Measurements from ENCODE around the gene FAM53B.

FAM53B gene

DNA sequence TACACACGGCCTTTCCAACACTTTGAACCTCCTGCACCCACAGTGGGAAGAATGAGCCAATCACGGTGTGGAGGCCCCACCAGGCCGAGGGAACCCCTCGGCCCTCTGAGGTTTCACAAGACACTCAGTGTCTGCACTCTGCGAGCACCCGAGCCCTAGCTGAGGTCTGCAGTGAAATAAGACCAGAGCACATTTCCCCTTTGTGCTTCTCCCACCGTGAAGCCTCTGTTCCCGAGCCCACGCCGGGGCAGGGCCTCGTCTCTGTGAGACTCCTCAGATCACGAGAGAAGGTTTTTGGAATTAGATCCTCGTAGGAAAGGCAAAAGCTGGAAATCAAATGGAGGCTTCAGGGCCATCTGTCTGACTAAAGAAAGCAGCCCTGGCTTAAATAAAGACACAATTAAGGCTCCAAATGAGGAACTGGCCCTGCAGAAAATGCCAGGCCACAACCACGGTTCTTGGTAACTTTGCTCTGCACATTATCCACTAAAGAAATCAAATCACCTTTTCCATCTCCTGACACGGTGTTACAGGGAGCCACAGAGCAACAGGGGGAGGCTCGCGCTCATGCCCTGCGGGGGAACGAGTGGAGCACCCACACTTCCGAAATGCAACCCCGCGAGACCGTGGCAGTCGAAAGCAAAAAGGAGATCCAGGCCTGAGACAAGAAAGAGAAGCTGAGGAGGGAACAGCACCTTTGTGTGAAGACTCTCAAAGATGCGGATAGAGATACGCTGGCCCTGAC lies 43.7 kb downstream of the FAM53B start:
- peaks cover 64% of the 10 kb centered on the region for H3K79me2 ChIP-seq (ENCODE audit: low read length)
- H3K36me3 ChIP-seq (replicated peaks; ENCODE audit: insufficient read depth, low read length): no peaks in the 10 kb centered on the region
- no peak overlapping the region for H3K9ac ChIP-seq (ENCODE audit: low read length)
- no peak overlapping the region for H3K27ac ChIP-seq (ENCODE audit: low read length)
- no peak overlapping the region for H3K4me2 ChIP-seq (ENCODE audit: low read depth, low read length)
- no peak for DNase-seq
- H3K9me3 ChIP-seq (replicated peaks; ENCODE audit: insufficient read depth, low read length): no peaks in the 10 kb centered on the region
- peaks cover 13% of the 10 kb centered on the region for H3F3A ChIP-seq (ENCODE audit: insufficient read depth, low read length)
- no peak overlapping the region for H3K4me3 ChIP-seq (ENCODE audit: low read length)
- H3K4me1 ChIP-seq (ENCODE audit: low read length): peaks cover 45% of the 10 kb centered on the region
- H3K27me3 ChIP-seq (replicated peaks; ENCODE audit: insufficient read depth, low read length): no peaks in the 10 kb centered on the region
- H4K20me1 ChIP-seq (ENCODE audit: insufficient read depth, low read length): no peaks in the 10 kb centered on the region
- no peak for TF ChIP-seq EZH2phosphoT487 (IDR thresholded peaks at IDR 0.05; ENCODE audit: low read length)
- TF ChIP-seq, protein P1, sequence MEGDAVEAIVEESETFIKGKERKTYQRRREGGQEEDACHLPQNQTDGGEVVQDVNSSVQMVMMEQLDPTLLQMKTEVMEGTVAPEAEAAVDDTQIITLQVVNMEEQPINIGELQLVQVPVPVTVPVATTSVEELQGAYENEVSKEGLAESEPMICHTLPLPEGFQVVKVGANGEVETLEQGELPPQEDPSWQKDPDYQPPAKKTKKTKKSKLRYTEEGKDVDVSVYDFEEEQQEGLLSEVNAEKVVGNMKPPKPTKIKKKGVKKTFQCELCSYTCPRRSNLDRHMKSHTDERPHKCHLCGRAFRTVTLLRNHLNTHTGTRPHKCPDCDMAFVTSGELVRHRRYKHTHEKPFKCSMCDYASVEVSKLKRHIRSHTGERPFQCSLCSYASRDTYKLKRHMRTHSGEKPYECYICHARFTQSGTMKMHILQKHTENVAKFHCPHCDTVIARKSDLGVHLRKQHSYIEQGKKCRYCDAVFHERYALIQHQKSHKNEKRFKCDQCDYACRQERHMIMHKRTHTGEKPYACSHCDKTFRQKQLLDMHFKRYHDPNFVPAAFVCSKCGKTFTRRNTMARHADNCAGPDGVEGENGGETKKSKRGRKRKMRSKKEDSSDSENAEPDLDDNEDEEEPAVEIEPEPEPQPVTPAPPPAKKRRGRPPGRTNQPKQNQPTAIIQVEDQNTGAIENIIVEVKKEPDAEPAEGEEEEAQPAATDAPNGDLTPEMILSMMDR (IDR thresholded peaks at IDR 0.05; ENCODE audit: low read length): no peak
- no peak for TF ChIP-seq EZH2 (optimal IDR thresholded peaks at IDR 0.05; ENCODE audit: low read depth, low read length)
- H2AFZ ChIP-seq (ENCODE audit: low read length): no peak overlapping the region
- no peaks in the 10 kb centered on the region for H3K9me2 ChIP-seq (replicated peaks; ENCODE audit: insufficient read depth, low read length)

DNA sequence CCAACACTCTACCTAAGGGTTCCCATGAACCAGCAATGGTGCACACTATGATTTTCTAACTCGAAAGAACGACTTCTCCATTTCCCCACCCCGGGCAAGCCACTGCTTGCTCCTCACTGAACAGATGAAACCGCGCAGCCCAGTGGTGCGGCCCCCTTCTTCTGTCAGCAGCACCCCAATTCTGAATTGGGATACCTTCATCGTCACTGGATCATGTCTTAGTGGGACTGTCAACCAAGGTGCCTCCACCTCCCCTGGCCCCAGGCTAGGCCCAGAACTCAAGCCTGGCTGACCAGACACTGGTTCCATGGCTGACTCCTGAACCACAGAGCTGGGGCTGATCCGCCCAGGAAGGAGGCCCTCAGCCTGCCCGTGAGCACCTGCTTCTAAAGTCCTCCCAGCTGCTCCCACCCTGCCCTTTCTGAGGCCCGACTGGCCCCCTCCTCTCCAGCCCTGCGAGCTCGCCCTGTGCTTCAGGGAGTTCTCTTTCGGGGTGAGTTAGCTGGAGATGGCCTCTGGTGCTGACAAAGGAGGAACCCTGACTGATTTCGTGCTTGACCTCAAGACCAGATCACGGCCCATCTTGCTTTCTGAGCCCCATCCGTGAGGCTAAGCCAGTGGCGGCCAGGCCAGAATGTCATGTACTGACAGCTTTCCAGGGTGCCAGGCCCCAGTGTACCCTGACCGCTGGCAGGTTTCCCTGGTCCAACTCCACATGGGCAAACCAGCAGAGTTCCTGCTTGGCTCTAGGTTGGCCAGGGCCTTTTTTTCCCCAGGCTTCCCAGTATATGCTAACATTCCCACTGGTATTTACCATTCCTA lies 44.5 kb downstream of the FAM53B start:
- Histone ChIP-seq H3K9me3 (replicated peaks; ENCODE audit: insufficient read depth, low read length) (no peaks in the 10 kb centered on the region), H3K4me1 (ENCODE audit: low read length) (peaks cover 48% of the 10 kb centered on the region), H3K4me3 (ENCODE audit: low read length) (no peak overlapping the region), H3K9ac (ENCODE audit: low read length) (no peak overlapping the region), H2AFZ (ENCODE audit: low read length) (no peak overlapping the region), H3F3A (ENCODE audit: insufficient read depth, low read length) (peaks cover 13% of the 10 kb centered on the region), H3K27me3 (replicated peaks; ENCODE audit: insufficient read depth, low read length) (no peaks in the 10 kb centered on the region), H3K79me2 (ENCODE audit: low read length) (peaks cover 72% of the 10 kb centered on the region), H3K4me2 (ENCODE audit: low read depth, low read length) (no peak overlapping the region), H3K27ac (ENCODE audit: low read length) (no peak overlapping the region), H3K36me3 (replicated peaks; ENCODE audit: insufficient read depth, low read length) (no peaks in the 10 kb centered on the region), H4K20me1 (ENCODE audit: insufficient read depth, low read length) (no peaks in the 10 kb centered on the region), H3K9me2 (replicated peaks; ENCODE audit: insufficient read depth, low read length) (no peaks in the 10 kb centered on the region)
- no peak for DNase-seq
- no peak for TF ChIP-seq EZH2phosphoT487 (IDR thresholded peaks at IDR 0.05; ENCODE audit: low read length)
- TF ChIP-seq, protein P1 (IDR thresholded peaks at IDR 0.05; ENCODE audit: low read length): no peak
- TF ChIP-seq EZH2 (optimal IDR thresholded peaks at IDR 0.05; ENCODE audit: low read depth, low read length): no peak

DNA sequence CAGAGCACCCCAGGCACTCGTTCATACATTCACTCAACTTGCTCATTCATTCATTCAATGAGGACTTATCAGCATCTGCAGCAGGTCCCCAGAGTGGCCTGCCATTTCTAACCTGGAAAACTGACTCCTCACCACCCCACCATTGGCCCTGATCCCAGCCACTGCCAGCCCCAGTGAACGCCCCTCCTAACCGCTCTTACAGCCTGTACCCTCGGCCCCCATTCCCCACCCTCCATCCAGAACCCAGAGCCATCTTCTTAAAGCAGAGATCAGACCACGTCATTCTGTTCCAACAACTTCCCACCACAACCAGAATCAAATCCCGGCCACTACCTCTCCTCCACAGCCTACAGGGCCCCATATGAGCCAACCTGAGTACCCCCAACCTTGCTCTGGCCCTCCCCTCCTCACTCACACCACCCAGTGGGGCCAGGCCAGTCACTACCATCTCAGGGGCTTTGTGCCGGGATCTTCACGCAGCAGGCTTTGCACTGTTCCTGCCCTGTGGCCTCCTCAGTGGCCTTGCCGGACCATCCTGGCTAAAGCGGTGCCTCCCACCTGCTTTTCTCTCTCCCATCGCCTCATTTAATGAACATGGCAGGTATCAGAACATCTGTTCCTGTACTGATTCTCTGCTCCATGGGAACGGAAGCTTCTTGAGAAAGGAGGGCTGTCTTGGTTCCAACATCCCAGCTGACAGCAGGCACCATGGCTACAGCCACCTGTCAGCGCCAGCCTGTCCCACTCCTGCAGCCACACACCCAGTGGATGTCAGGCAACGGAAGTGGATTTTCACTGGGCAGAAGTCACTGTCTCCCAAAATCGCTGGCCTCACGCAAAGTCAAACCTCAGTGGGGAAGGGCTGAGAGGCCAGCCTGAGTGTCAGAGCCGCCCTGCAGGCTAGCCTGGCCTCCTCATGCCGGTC lies 45.4 kb downstream of the FAM53B start:
- TF ChIP-seq, protein P1 (IDR thresholded peaks at IDR 0.05; ENCODE audit: low read length): no peak
- TF ChIP-seq EZH2 (optimal IDR thresholded peaks at IDR 0.05; ENCODE audit: low read depth, low read length) (no peak), EZH2phosphoT487 (IDR thresholded peaks at IDR 0.05; ENCODE audit: low read length) (no peak)
- H3K27ac ChIP-seq (ENCODE audit: low read length): no peak overlapping the region

More for the DNA sequence above, 45.4 kb downstream of the FAM53B start:
- no peak overlapping the region for H3K4me2 ChIP-seq (ENCODE audit: low read depth, low read length)
- H3K4me1 ChIP-seq (ENCODE audit: low read length): peaks cover 57% of the 10 kb centered on the region
- no peak for DNase-seq
- H3K36me3 ChIP-seq (replicated peaks; ENCODE audit: insufficient read depth, low read length): no peaks in the 10 kb centered on the region
- no peak overlapping the region for H2AFZ ChIP-seq (ENCODE audit: low read length)
- H3K4me3 ChIP-seq (ENCODE audit: low read length): no peak overlapping the region
- no peaks in the 10 kb centered on the region for H3K9me2 ChIP-seq (replicated peaks; ENCODE audit: insufficient read depth, low read length)
- H4K20me1 ChIP-seq (ENCODE audit: insufficient read depth, low read length): no peaks in the 10 kb centered on the region
- H3F3A ChIP-seq (ENCODE audit: insufficient read depth, low read length): peaks cover 13% of the 10 kb centered on the region
- no peak overlapping the region for H3K9ac ChIP-seq (ENCODE audit: low read length)
- H3K9me3 ChIP-seq (replicated peaks; ENCODE audit: insufficient read depth, low read length): no peaks in the 10 kb centered on the region
- H3K27me3 ChIP-seq (replicated peaks; ENCODE audit: insufficient read depth, low read length): no peaks in the 10 kb centered on the region
- H3K79me2 ChIP-seq (ENCODE audit: low read length): peaks cover 77% of the 10 kb centered on the region

Measured in MM.1S (cell line).